HuH-7.5 (cell line): Measurements from ENCODE around the gene OGFOD2.
A peak's percentile ranks its signal among the peaks of the same experiment; 100 is the strongest.

ENCODE experiments used
- DNase-seq: peaks from one replicate; pipeline ENCODE4 v3.0.0; 2011; ENCODE audit warnings: low spot score

Gene OGFOD2

GRCh38 chr12:122989225-122989839, 14.3 kb downstream of the OGFOD2 start:
- no peak for DNase-seq

GRCh38 chr12:122989874-122990419, 14.9 kb downstream of the OGFOD2 start:
- DNase-seq: no peak

- no peak for DNase-seq
Measured at GRCh38 chr12:122990561-122990960, 15.5 kb downstream of the OGFOD2 start.

DNA sequence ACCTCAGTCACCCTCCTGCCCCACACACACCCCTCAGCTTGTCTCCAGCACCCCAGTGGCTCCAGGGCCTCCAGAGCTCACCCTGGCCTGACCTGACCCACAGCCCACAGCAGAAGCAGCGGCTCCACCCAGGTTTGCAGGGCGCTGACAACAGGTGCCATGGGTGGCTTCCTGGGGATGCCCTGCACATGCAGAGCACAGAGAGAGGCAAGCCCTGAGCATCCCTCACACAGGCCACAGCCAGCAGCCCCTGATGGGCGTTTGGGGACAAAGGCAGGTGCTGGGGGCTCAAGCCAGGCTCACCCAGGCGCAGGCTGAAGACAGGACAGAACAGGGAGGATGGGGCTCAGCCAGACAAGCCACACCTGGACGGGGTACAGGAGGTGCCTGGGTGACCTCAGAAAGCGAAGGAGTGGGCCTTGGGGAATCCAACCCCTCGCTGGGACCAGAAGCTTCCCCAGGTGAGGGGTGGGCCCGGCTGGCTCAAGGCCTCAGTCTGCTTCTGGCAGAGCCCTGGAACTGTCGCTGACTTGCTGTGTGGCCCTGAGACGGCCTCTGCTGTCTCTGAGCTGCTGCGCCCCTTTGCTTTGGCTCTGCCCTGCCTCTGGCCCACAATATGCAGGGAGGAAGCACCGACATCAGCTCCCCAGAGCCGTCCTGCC, 16.0 kb downstream of the OGFOD2 start:
- DNase-seq: no peak

- no peak for DNase-seq
Measured at GRCh38 chr12:122991623-122992275, 16.7 kb downstream of the OGFOD2 start.

- no peak for DNase-seq
Measured at GRCh38 chr12:122992386-122992785, 17.3 kb downstream of the OGFOD2 start.

DNA sequence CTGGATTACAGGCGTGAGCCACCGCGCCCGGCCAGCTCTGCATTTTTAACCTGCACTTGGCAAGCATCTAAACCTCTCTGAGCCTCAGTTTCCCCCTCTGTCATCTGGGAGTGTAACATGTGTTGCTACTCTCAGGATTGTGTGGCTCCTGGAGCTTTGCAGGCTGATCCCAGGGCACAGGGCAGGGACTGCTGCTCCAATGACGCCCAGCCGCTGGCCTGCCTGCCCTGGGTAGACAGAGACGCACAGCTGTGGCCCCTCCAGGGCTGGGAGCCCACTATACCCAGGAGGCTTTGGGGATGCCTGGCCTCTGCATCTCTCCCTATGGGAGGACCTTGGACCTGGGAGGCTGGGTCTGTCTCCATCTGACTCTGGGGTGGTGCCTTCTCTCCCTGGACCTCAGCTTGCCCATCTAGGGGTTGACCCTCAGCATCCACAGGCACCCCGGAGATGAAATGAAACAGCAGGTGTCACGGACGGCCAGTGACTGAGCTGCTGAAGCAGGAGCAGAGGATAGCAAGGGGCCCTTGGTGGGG, 19.2 kb downstream of the OGFOD2 start:
- no peak for DNase-seq

- no peak for DNase-seq
Measured at GRCh38 chr12:122994781-122995502, 19.9 kb downstream of the OGFOD2 start.

GRCh38 chr12:122995503-122996187, 20.6 kb downstream of the OGFOD2 start:
- peak; percentile 76 for DNase-seq

- DNase-seq: no peak
Measured at GRCh38 chr12:122996188-122996601, 21.2 kb downstream of the OGFOD2 start.

DNA sequence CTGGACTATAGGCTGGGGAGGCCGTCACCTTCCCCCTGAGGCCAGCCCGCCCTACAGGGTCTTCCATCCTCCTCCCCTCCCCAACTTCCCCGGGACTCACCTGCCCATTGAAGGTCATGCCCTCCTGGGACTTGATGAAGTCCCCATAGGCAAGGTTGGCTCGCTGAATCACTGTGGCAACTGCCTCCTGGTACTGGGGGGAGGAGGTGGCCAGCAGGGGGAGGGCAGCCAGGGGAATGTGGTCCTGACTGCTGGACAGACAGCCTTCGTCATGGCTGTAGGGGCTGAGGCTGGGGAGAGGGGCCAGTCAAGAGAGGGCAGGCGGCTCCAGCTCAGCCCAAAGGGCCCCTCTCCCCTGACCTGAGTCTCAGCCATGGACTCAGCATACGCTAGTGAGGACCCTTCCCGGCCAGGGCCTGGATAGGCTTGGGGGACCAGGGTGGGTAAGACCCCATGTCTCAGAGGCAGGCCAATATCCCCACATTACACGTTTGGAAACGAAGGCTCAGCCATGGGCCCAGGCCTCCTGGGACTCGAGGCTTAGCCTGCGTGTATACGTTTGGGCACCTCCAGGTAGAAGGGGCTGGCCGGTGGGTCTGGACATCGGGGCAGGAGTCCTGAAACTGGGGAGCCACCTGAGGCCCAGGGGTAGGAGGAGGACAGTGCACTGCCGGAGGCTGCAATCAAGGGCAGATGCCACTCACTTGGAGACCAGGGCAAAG, 21.7 kb downstream of the OGFOD2 start:
- no peak for DNase-seq

- DNase-seq: no peak
Measured at GRCh38 chr12:122997343-122998250, 22.6 kb downstream of the OGFOD2 start.

DNA sequence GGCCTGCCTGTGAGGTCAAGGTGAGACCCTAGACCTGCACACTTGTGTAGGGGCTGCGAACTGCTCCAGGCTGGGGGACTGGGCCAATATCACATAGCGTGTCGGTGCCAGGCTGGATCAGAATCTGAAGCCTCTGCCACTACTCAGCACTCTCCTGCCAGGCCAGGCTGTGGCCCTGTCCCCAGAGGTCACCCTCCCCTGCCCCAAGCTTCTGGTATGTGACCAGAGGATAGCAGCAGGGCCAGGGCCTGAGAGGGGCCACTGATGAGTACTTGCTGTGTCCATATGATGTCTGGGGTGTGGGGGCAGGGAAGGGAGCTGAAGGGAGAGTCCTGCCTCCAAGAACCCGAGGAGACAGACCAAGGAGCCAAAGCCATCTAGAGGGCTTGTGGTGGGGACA, 23.3 kb downstream of the OGFOD2 start:
- DNase-seq: no peak

DNA sequence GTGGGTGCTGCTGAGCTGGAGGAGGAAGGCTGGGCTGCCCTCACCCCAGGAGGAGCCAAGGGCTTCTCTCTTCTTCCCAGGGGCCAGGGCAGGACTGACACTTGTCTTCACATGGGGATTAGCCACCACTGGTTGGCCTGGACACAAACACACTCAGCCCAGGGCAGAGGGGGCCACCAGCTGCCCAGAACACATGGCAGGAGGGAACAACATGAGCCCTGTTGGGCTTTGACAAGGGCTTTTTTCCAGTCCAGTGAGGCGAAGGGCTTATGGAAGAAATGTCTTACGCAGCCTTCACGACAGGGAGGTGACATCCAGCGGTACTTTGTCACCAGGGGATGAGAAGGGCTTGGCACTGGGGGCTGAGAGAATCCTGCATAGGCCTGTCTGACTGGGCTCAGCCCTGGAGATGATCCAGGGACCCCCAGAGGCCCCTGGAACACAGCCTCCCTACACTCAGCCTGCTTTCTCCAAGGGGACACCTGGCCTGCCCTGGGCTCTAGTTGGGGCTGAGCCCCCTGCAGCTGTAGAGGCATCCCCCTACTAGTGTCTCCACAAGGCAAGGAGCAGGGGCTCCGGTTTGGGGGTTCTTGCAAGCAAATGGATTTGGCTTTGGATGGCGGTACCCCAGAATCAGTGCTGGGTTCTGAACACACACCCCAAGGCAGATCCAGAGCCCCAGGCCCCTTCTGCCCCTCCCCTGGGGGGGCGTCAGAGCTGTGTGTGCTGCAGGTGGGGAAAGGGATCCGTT, 24.3 kb downstream of the OGFOD2 start:
- DNase-seq: no peak

- no peak for DNase-seq
Measured at GRCh38 chr12:122999986-123000420, 25.0 kb downstream of the OGFOD2 start.

GRCh38 chr12:123000578-123000977, 25.5 kb downstream of the OGFOD2 start:
- DNase-seq: no peak

- DNase-seq: no peak
Measured at GRCh38 chr12:123001464-123001863, 26.4 kb downstream of the OGFOD2 start.

- no peak for DNase-seq
Measured at GRCh38 chr12:123003257-123003656, 28.2 kb downstream of the OGFOD2 start.

DNA sequence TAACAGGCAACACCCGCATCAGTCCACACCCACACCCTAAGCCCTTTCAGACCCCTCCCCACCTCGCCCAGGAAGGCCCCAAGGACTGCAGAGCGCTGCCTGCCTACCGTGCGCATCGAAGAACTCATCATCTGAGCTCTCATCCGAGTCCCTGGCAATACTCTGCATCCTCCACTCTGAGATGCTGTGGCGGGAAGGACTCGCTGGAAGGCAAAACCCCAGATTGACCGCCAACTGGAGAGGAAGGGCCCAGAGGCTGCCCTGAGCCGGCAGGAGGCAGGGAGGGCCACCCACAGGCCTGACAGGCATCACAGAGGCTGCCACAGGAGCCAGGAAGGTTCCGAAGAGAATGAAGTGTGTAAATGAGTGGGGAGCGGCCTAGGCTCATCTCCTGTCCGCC, 29.2 kb downstream of the OGFOD2 start:
- DNase-seq: no peak
